GM12878 (cell line): ENCODE measurements around the gene FOXP1. TPM values are rescaled to one million over a fixed set of nuclear protein-coding genes. Genes with fewer than 3 reads are reported as not detected.

ENCODE experiments used
- BCL11A ChIP-seq: IDR thresholded peaks from 2 replicates; pipeline ENCODE4 v1.6.1; 2011; ENCODE audit warnings: low read depth, low read length
- CHD2 ChIP-seq: IDR thresholded peaks from 2 replicates; pipeline ENCODE4 v1.6.1; 2011; ENCODE audit warnings: low read depth, low read length, improper control_type of control experiment, borderline replicate concordance
- EP300 ChIP-seq, 2 experiments: fragments of 150-350 bp in 1 of 2; IDR thresholded peaks; 2 replicates each; pipeline ENCODE4 v1.6.1; 2011 to 2012; ENCODE audit warnings: low read depth in 2 of 2, low read length in 2 of 2, borderline replicate concordance in 1 of 2, improper control_type of control experiment in 1 of 2, inconsistent platforms in 1 of 2; ENCODE audit not compliant: control insufficient read depth in 1 of 2
- MLLT1 ChIP-seq: fragments of 450-650 bp; IDR thresholded peaks from 2 replicates; pipeline ENCODE4 v1.6.1; 2016; ENCODE audit warnings: mild to moderate bottlenecking
- NFYB ChIP-seq: IDR thresholded peaks from 2 replicates; pipeline ENCODE4 v1.6.1; 2011; ENCODE audit warnings: low read depth, mild to moderate bottlenecking, low read length, improper control_type of control experiment, moderate library complexity; ENCODE audit not compliant: insufficient read depth
- NR2C2 ChIP-seq: IDR thresholded peaks from 2 replicates; pipeline ENCODE4 v1.6.1; 2011; ENCODE audit warnings: borderline replicate concordance, low read depth; ENCODE audit not compliant: control insufficient read depth, insufficient read length
- NRF1 ChIP-seq: conservative IDR thresholded peaks from 2 replicates; pipeline ENCODE4 v1.6.1; 2011; ENCODE audit warnings: mild to moderate bottlenecking, low read depth, low read length, improper control_type of control experiment
- PAX5 ChIP-seq: IDR thresholded peaks from 2 replicates; pipeline ENCODE4 v1.6.1; 2011; ENCODE audit warnings: low read depth, low read length, borderline replicate concordance
- PBX3 ChIP-seq: IDR thresholded peaks from 2 replicates; pipeline ENCODE4 v1.6.1; 2011; ENCODE audit warnings: mild to moderate bottlenecking, low read depth, low read length, moderate library complexity; ENCODE audit not compliant: insufficient replicate concordance
- PKNOX1 ChIP-seq: fragments of 450-650 bp; IDR thresholded peaks from 2 replicates; pipeline ENCODE4 v1.6.1; 2016; ENCODE audit warnings: mild to moderate bottlenecking
- POU2F2 ChIP-seq: IDR thresholded peaks from 3 replicates; pipeline ENCODE4 v1.6.1; 2011; ENCODE audit warnings: low read depth, mild to moderate bottlenecking, low read length, borderline replicate concordance
- STAT3 ChIP-seq: IDR thresholded peaks from 2 replicates; pipeline ENCODE4 v1.6.1; 2011; ENCODE audit warnings: low read depth, low read length, improper control_type of control experiment
- TCF12 ChIP-seq: IDR thresholded peaks from 2 replicates; pipeline ENCODE4 v1.6.1; 2011; ENCODE audit warnings: low read depth, mild to moderate bottlenecking, low read length
- ZBTB33 ChIP-seq: fragments of 450-650 bp; IDR thresholded peaks from 2 replicates; pipeline ENCODE4 v1.6.1; 2017; ENCODE audit warnings: mild to moderate bottlenecking
- ZNF274 ChIP-seq: IDR thresholded peaks from one replicate; pipeline ENCODE4 v1.8.0; 2011; ENCODE audit not compliant: insufficient read length, insufficient read depth
- polyA plus RNA-seq, 11 experiments: library from polyadenylated mRNA; depleted of rRNA in 4 of 11; unstranded in 6 of 11; stranded (reverse) in 5 of 11; fragments of >200 nt; fragmentation: Nextera tagmentation in 4 of 11; fragmentation: Illumina TruSeq in 1 of 11; extraction: Ambion mirVana in 4 of 11; extraction: Trizol in 1 of 11; gene quantifications; 1 replicate in 1 of 11; 2 replicates in 10 of 11; pipeline versions ENCODE4 v1.2.1 to v1.2.3, GENCODE V29; 2011 to 2016; ENCODE audit warnings: inconsistent platforms in 2 of 11, missing spikeins in 2 of 11, low read depth in 1 of 11
- total RNA-seq, 4 experiments: library from RNA; depleted of rRNA in 3 of 4; stranded (reverse); fragments of >200 nt in 3 of 4; fragmentation: Illumina TruSeq in 1 of 4; extraction: Trizol in 1 of 4; gene quantifications; 2 replicates each; pipeline versions ENCODE4 v1.2.1 to v1.2.3, GENCODE V29; 2013 to 2021
- TF ChIP-seq, protein P1 (sequence below): IDR thresholded peaks from 2 replicates; pipeline ENCODE4 v1.6.1; 2012; ENCODE audit warnings: low read depth, low read length, improper control_type of control experiment
- TF ChIP-seq, protein P2 (sequence below): fragments of 450-650 bp; IDR thresholded peaks from 2 replicates; pipeline ENCODE4 v1.6.1; 2018; ENCODE audit warnings: borderline replicate concordance, mild to moderate bottlenecking; ENCODE audit not compliant: partially characterized antibody

The FOXP1 gene
- total and polyA plus RNA-seq, 10 of the 15 experiments (the other 5 are each of a cell fraction or from before 2014, with no cell fraction given): 0.05 to 1.6 (median 0.20) TPM; not detected in 1

DNA sequence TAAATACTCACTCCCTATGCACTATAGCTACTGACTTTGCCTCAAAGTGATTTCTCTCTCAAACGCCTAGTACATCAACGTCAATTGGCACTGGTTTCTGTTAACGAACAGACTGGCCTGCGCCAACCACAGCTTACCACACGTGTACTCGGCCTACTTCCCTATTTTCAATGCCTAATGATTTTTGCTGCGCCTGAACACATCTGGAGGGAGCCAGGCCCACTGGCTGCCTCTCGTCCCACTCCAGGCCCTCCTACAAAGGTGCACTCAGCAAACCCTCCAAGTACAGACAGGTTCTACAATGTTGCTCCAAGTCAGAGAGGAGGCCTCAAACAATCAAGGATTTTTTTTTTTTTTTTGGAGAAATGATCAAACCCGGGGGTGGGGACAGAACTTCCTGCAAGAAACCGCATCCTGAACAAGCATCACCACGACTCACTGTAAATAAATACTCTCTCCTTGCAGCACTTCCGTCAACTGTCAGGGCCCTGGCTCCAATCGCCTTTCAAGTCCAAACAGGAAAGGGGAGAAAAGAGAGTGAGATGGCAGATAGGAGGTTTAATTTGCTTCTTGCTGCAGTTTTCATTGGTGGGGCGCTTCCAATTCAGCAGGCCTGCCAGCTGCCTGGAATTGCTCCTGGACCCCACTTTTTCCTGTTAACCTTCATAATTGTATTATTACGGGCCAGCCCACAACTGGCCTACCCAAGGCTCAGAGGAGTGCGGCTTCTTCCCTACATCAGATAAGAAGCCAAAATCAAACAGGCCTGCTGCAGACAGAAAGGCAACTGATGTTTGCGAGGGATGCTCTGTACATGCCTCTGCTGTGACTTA is 139.3 kb downstream of the FOXP1 start (continued):
- TF ChIP-seq STAT3 (no peak), MLLT1 (peak; percentile 35; the same call in 1 of the 2 replicates), POU2F2 (0 out of 3 replicates have a peak, but pooled peaks have one; percentile 29), ZBTB33 (no peak), NRF1 (no peak), BCL11A (peak; percentile 55; the same call in 1 of the 2 replicates), NR2C2 (no peak), PBX3 (no peak), NFYB (no peak; the same call in 1 of the 2 replicates), TCF12 (0 out of 2 replicates have a peak, but pooled peaks have one; percentile 20), ZNF274 (no peak), CHD2 (no peak), PKNOX1 (peak; percentile 35; the same call in 1 of the 2 replicates), EP300 (IDR thresholded peaks at IDR 0.05; ENCODE audit: borderline replicate concordance in 1 of 2, control insufficient read depth in 1 of 2, low read depth in 2 of 2, low read length in 2 of 2) (peak; percentile 47 to 48; a peak in 1 of 4 replicates), PAX5 (peak; percentile 78; the same call in 1 of the 2 replicates)
- TF ChIP-seq, protein P1, sequence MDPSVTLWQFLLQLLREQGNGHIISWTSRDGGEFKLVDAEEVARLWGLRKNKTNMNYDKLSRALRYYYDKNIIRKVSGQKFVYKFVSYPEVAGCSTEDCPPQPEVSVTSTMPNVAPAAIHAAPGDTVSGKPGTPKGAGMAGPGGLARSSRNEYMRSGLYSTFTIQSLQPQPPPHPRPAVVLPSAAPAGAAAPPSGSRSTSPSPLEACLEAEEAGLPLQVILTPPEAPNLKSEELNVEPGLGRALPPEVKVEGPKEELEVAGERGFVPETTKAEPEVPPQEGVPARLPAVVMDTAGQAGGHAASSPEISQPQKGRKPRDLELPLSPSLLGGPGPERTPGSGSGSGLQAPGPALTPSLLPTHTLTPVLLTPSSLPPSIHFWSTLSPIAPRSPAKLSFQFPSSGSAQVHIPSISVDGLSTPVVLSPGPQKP: no peak
- TF ChIP-seq, protein P2, sequence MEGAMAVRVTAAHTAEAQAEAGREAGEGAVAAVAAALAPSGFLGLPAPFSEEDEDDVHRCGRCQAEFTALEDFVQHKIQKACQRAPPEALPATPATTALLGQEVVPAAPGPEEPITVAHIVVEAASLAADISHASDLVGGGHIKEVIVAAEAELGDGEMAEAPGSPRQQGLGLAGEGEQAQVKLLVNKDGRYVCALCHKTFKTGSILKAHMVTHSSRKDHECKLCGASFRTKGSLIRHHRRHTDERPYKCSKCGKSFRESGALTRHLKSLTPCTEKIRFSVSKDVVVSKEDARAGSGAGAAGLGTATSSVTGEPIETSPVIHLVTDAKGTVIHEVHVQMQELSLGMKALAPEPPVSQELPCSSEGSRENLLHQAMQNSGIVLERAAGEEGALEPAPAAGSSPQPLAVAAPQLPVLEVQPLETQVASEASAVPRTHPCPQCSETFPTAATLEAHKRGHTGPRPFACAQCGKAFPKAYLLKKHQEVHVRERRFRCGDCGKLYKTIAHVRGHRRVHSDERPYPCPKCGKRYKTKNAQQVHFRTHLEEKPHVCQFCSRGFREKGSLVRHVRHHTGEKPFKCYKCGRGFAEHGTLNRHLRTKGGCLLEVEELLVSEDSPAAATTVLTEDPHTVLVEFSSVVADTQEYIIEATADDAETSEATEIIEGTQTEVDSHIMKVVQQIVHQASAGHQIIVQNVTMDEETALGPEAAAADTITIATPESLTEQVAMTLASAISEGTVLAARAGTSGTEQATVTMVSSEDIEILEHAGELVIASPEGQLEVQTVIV: no peak
